ENCODE results near the gene AVEN. TPM values are rescaled to one million over a fixed set of nuclear protein-coding genes. Genes with fewer than 3 reads are reported as not detected.

Gene AVEN
- total RNA-seq, 2 experiments from 2014 or later, result 6.3 to 13.5 TPM

- Histone ChIP-seq H3K9me3 (ENCODE audit: low read length) (no peaks in the 10 kb centered on the region), H3K27ac (ENCODE audit: low read depth, low read length, poor library complexity, severe bottlenecking) (no peak overlapping the region), H3K4me3 (ENCODE audit: low read depth, low read length, poor library complexity, severe bottlenecking) (no peak overlapping the region), H2AFZ (ENCODE audit: low read length) (no peak overlapping the region), H4K20me1 (ENCODE audit: insufficient read depth, low read length) (no peaks in the 10 kb centered on the region), H3K79me2 (ENCODE audit: insufficient read depth, low read depth, low read length) (no peaks in the 10 kb centered on the region), H3K36me3 (ENCODE audit: insufficient read depth, low read length) (peaks cover 54% of the 10 kb centered on the region), H3K4me1 (ENCODE audit: insufficient read depth, low read length, poor library complexity, severe bottlenecking) (no peaks in the 10 kb centered on the region), H3K4me2 (ENCODE audit: low read length) (no peak overlapping the region), H3K9me2 (ENCODE audit: insufficient read depth, low read length) (no peaks in the 10 kb centered on the region)
- CTCF ChIA-PET (ENCODE audit: unreplicated experiment), result no interaction called here
- no TSS peak for BruUV-seq (replicated peaks)
- intact Hi-C loops (cut with micrococcal nuclease; ENCODE audit: unreplicated experiment), result no loop called here
- POLR2A ChIA-PET, result no interaction called here
- no peak for DNase-seq (ENCODE audit: low spot score)
- TF ChIP-seq CTCF (conservative IDR thresholded peaks at IDR 0.05; ENCODE audit: low read length), result no peak
- no peak for TF ChIP-seq EZH2phosphoT487 (IDR thresholded peaks at IDR 0.05; ENCODE audit: borderline replicate concordance, low read depth, low read length)
Measured at GRCh38 chr15:34084086-34084485, 45.1 kb upstream of the AVEN start.

GRCh38 chr15:34079904-34080303 is 40.9 kb upstream of the AVEN start:
- no peaks in the 10 kb centered on the region for H4K20me1 ChIP-seq (ENCODE audit: insufficient read depth, low read length)
- H3K4me3 ChIP-seq (ENCODE audit: low read depth, low read length, poor library complexity, severe bottlenecking), result no peak overlapping the region
- TF ChIP-seq CTCF (conservative IDR thresholded peaks at IDR 0.05; ENCODE audit: low read length), result no peak
- no peaks in the 10 kb centered on the region for H3K4me1 ChIP-seq (ENCODE audit: insufficient read depth, low read length, poor library complexity, severe bottlenecking)
- BruUV-seq (replicated peaks), result no TSS peak
- POLR2A ChIA-PET, result interaction anchor here (0.6 kb wide), 2 partner anchors 60 to 289 kb away, joined by 3 to 5 read pairs; no protein-coding TSS in a partner anchor
- CTCF ChIA-PET (ENCODE audit: unreplicated experiment), result no interaction called here
- H3K36me3 ChIP-seq (ENCODE audit: insufficient read depth, low read length), result peaks cover 13% of the 10 kb centered on the region
- no peaks in the 10 kb centered on the region for H3K9me2 ChIP-seq (ENCODE audit: insufficient read depth, low read length)
- intact Hi-C loops (cut with micrococcal nuclease; ENCODE audit: unreplicated experiment), result no loop called here
- DNase-seq (ENCODE audit: low spot score), result no peak
- H2AFZ ChIP-seq (ENCODE audit: low read length), result no peak overlapping the region
- no peaks in the 10 kb centered on the region for H3K9me3 ChIP-seq (ENCODE audit: low read length)
- no peak overlapping the region for H3K4me2 ChIP-seq (ENCODE audit: low read length)
- H3K27ac ChIP-seq (ENCODE audit: low read depth, low read length, poor library complexity, severe bottlenecking), result no peak overlapping the region
- H3K79me2 ChIP-seq (ENCODE audit: insufficient read depth, low read depth, low read length), result no peaks in the 10 kb centered on the region

- H3K9me2 ChIP-seq (ENCODE audit: insufficient read depth, low read length), result no peaks in the 10 kb centered on the region
Measured at GRCh38 chr15:34078900-34079299, 39.9 kb upstream of the AVEN start.

More at GRCh38 chr15:34078900-34079299, 39.9 kb upstream of the AVEN start:
- ChIA-PET POLR2A (interaction anchor here (0.6 to 0.8 kb wide), 2 partner anchors 38 to 860 kb away, joined by 3 read pairs; no protein-coding TSS in a partner anchor), CTCF (ENCODE audit: unreplicated experiment) (no interaction called here)
- H4K20me1 ChIP-seq (ENCODE audit: insufficient read depth, low read length), result no peaks in the 10 kb centered on the region
- TF ChIP-seq CTCF (conservative IDR thresholded peaks at IDR 0.05; ENCODE audit: low read length) (no peak), EZH2phosphoT487 (IDR thresholded peaks at IDR 0.05; ENCODE audit: borderline replicate concordance, low read depth, low read length) (no peak)
- no peaks in the 10 kb centered on the region for H3K9me3 ChIP-seq (ENCODE audit: low read length)
- H2AFZ ChIP-seq (ENCODE audit: low read length), result no peak overlapping the region
- intact Hi-C loops (cut with micrococcal nuclease; ENCODE audit: unreplicated experiment), result no loop called here
- peaks cover 7% of the 10 kb centered on the region for H3K36me3 ChIP-seq (ENCODE audit: insufficient read depth, low read length)
- BruUV-seq (replicated peaks), result no TSS peak
- no peak overlapping the region for H3K27ac ChIP-seq (ENCODE audit: low read depth, low read length, poor library complexity, severe bottlenecking)
- DNase-seq (ENCODE audit: low spot score), result no peak
- H3K4me2 ChIP-seq (ENCODE audit: low read length), result no peak overlapping the region
- no peaks in the 10 kb centered on the region for H3K4me1 ChIP-seq (ENCODE audit: insufficient read depth, low read length, poor library complexity, severe bottlenecking)
- H3K4me3 ChIP-seq (ENCODE audit: low read depth, low read length, poor library complexity, severe bottlenecking), result no peak overlapping the region
- no peaks in the 10 kb centered on the region for H3K79me2 ChIP-seq (ENCODE audit: insufficient read depth, low read depth, low read length)
